Neutrophil (primary cell): ENCODE data around the gene CERK.
"Not testable (repeated sequence)": the region's sequence is repeated elsewhere in the genome, so short reads cannot be mapped to it uniquely, and the experiment has no call there.

Experiments used
- H3K27ac ChIP-seq: fragments of 200-600 bp; sonication (generic); 2 replicates; pipeline ENCODE4 v1.5.1; 2016; ENCODE audit warnings: mild to moderate bottlenecking, moderate library complexity
- H3K27me3 ChIP-seq: fragments of 200-600 bp; sonication (generic); 2 replicates; pipeline ENCODE4 v1.6.0; 2016; ENCODE audit warnings: mild to moderate bottlenecking
- H3K36me3 ChIP-seq: fragments of 200-600 bp; sonication (generic); 2 replicates; pipeline ENCODE4 v1.5.1; 2017
- H3K4me1 ChIP-seq, 2 experiments: fragments of 200-600 bp in 1 of 2; sonication (generic) in 1 of 2; 1 replicate in 1 of 2; 2 replicates in 1 of 2; pipeline versions ENCODE4 v1.5.1 to v1.6.1; 2013 to 2016; ENCODE audit warnings: low read depth in 1 of 2, low read length in 1 of 2, mild to moderate bottlenecking in 1 of 2, moderate library complexity in 1 of 2; ENCODE audit not compliant: control insufficient read depth in 1 of 2, insufficient read depth in 1 of 2
- H3K4me3 ChIP-seq, 2 experiments: fragments of 200-600 bp in 1 of 2; sonication (generic) in 1 of 2; 1 replicate in 1 of 2; 2 replicates in 1 of 2; pipeline ENCODE4 v1.5.1; 2013 to 2016; ENCODE audit warnings: low read depth in 1 of 2, low read length in 1 of 2, mild to moderate bottlenecking in 1 of 2, moderate library complexity in 1 of 2
- H3K9me3 ChIP-seq: fragments of 200-600 bp; sonication (generic); 2 replicates; pipeline ENCODE4 v1.5.1; 2016
- CTCF ChIP-seq: fragments of 200-600 bp; sonication (generic); IDR thresholded peaks from 2 replicates; pipeline ENCODE4 v1.5.1; 2016; ENCODE audit warnings: antibody characterized with exemption

CERK gene

GRCh38 chr22:46736705-46737104 lies 1.3 kb downstream of the CERK start:
- H3K4me1 ChIP-seq, result peaks cover 41 to 42% of the 10 kb centered on the region in 2 experiments
- no peaks in the 10 kb centered on the region for H3K9me3 ChIP-seq
- peak overlapping the region; percentile 80 to 83 for H3K4me3 ChIP-seq
- peaks cover 4% of the 10 kb centered on the region for H3K36me3 ChIP-seq
- peak overlapping the region; percentile 97 for H3K27ac ChIP-seq
- H3K27me3 ChIP-seq, result no peaks in the 10 kb centered on the region
- no peak for TF ChIP-seq CTCF

- Histone ChIP-seq H3K27me3 (no peaks in the 10 kb centered on the region), H3K27ac (peak overlapping the region; percentile 97), H3K9me3 (no peaks in the 10 kb centered on the region), H3K36me3 (peaks cover 12% of the 10 kb centered on the region), H3K4me1 (peaks cover 41 to 42% of the 10 kb centered on the region in 2 experiments), H3K4me3 (peak overlapping the region; percentile 80 to 83)
- TF ChIP-seq CTCF, result no peak
Measured at GRCh38 chr22:46735747-46736608, 2.1 kb downstream of the CERK start.

GRCh38 chr22:46734830-46735453 lies 3.1 kb downstream of the CERK start:
- TF ChIP-seq CTCF, result no peak
- Histone ChIP-seq H3K27ac (peak overlapping the region; percentile 97), H3K4me1 (peaks cover 41 to 42% of the 10 kb centered on the region in 2 experiments), H3K4me3 (peak overlapping the region; percentile 42 to 80), H3K27me3 (no peaks in the 10 kb centered on the region), H3K36me3 (peaks cover 12% of the 10 kb centered on the region), H3K9me3 (no peaks in the 10 kb centered on the region)

GRCh38 chr22:46734213-46734722 lies 3.8 kb downstream of the CERK start:
- Histone ChIP-seq H3K27ac (peak overlapping the region; percentile 97), H3K36me3 (peaks cover 17% of the 10 kb centered on the region), H3K4me1 (peaks cover 40 to 41% of the 10 kb centered on the region in 2 experiments), H3K4me3 (peak overlapping the region in 1 of 2 experiments; percentile 80)
- not testable (repeated sequence) for H3K27me3 ChIP-seq, H3K9me3 ChIP-seq

GRCh38 chr22:46732513-46732912 lies 5.5 kb downstream of the CERK start:
- Histone ChIP-seq H3K4me1 (peaks cover 31% of the 10 kb centered on the region in 2 experiments), H3K27ac (no peak overlapping the region), H3K4me3 (no peak overlapping the region)

More at GRCh38 chr22:46732513-46732912, 5.5 kb downstream of the CERK start:
- H3K36me3 ChIP-seq, result peaks cover 35% of the 10 kb centered on the region
- no peaks in the 10 kb centered on the region for H3K27me3 ChIP-seq
- no peak for TF ChIP-seq CTCF
- no peaks in the 10 kb centered on the region for H3K9me3 ChIP-seq
